KMS-11 (cell line): ENCODE data around the gene LPXN.

Source experiments
- H2AFZ ChIP-seq: fragments of 200-600 bp; sonication (generic); 2 replicates; pipeline ENCODE4 v1.6.1; 2016; ENCODE audit warnings: antibody characterized with exemption, mixed run types, low read depth
- H3K27ac ChIP-seq: fragments of 200-600 bp; sonication (generic); 2 replicates; pipeline ENCODE4 v1.6.1; 2016; ENCODE audit warnings: mild to moderate bottlenecking, mixed run types
- H3K27me3 ChIP-seq: fragments of 200-600 bp; sonication (generic); 2 replicates; pipeline ENCODE4 v1.6.1; 2017; ENCODE audit warnings: mild to moderate bottlenecking, low read depth, mixed run types, moderate library complexity; ENCODE audit not compliant: insufficient read depth
- H3K36me3 ChIP-seq: fragments of 200-600 bp; sonication (generic); 2 replicates; pipeline ENCODE4 v1.6.1; 2017; ENCODE audit warnings: mild to moderate bottlenecking, mixed run types; ENCODE audit not compliant: insufficient read depth
- H3K4me1 ChIP-seq: fragments of 200-600 bp; sonication (generic); 2 replicates; pipeline ENCODE4 v1.6.1; 2016; ENCODE audit warnings: mild to moderate bottlenecking, low read depth, mixed run types; ENCODE audit not compliant: poor library complexity, severe bottlenecking
- H3K4me2 ChIP-seq: fragments of 200-600 bp; sonication (generic); 2 replicates; pipeline ENCODE4 v1.7.0; 2016; ENCODE audit warnings: mild to moderate bottlenecking, mixed run types
- H3K4me3 ChIP-seq: fragments of 200-600 bp; sonication (generic); IDR thresholded peaks from 2 replicates; pipeline ENCODE4 v1.6.1; 2017; ENCODE audit warnings: low read depth, low read length, mixed read lengths; ENCODE audit not compliant: insufficient read depth
- H3K79me2 ChIP-seq: fragments of 200-600 bp; sonication (generic); 2 replicates; pipeline ENCODE4 v1.6.1; 2016; ENCODE audit warnings: low read depth, mixed run types; ENCODE audit not compliant: insufficient read depth
- H3K9ac ChIP-seq: fragments of 200-600 bp; sonication (generic); 2 replicates; pipeline ENCODE4 v1.6.1; 2016; ENCODE audit warnings: mild to moderate bottlenecking, mixed run types
- H4K20me1 ChIP-seq: fragments of 200-600 bp; sonication (generic); 2 replicates; pipeline ENCODE4 v1.6.1; 2016; ENCODE audit warnings: mild to moderate bottlenecking, mixed run types; ENCODE audit not compliant: insufficient read depth
- CTCF ChIP-seq: fragments of 200-600 bp; sonication (generic); conservative IDR thresholded peaks from 2 replicates; pipeline ENCODE4 v1.6.1; 2017; ENCODE audit warnings: low read depth, mild to moderate bottlenecking, antibody characterized with exemption, low read length, moderate library complexity, mixed read lengths

The LPXN gene

GRCh38 chr11:58498464-58498863 lies 77.2 kb downstream of the LPXN start:
- Histone ChIP-seq H3K27me3 (no peaks in the 10 kb centered on the region), H3K9ac (no peak overlapping the region), H3K4me1 (peaks cover 38% of the 10 kb centered on the region), H4K20me1 (no peaks in the 10 kb centered on the region), H3K4me3 (no peak overlapping the region), H2AFZ (no peak overlapping the region), H3K4me2 (no peak overlapping the region), H3K27ac (no peak overlapping the region), H3K36me3 (no peaks in the 10 kb centered on the region), H3K79me2 (no peaks in the 10 kb centered on the region)
- no peak for TF ChIP-seq CTCF

GRCh38 chr11:58497951-58498350 lies 77.7 kb downstream of the LPXN start:
- Histone ChIP-seq H3K36me3 (no peaks in the 10 kb centered on the region), H3K27me3 (no peaks in the 10 kb centered on the region), H3K9ac (no peak overlapping the region), H2AFZ (no peak overlapping the region), H3K27ac (no peak overlapping the region), H4K20me1 (no peaks in the 10 kb centered on the region), H3K79me2 (no peaks in the 10 kb centered on the region), H3K4me1 (peaks cover 38% of the 10 kb centered on the region), H3K4me2 (no peak overlapping the region), H3K4me3 (no peak overlapping the region)
- no peak for TF ChIP-seq CTCF

- H3K36me3 ChIP-seq = no peaks in the 10 kb centered on the region
- H3K9ac ChIP-seq = no peak overlapping the region
- H3K4me1 ChIP-seq = peaks cover 38% of the 10 kb centered on the region
- H3K4me3 ChIP-seq = no peak overlapping the region
- no peaks in the 10 kb centered on the region for H3K79me2 ChIP-seq
- peak overlapping the region; percentile 46 for H3K4me2 ChIP-seq
- no peak for TF ChIP-seq CTCF
- peak overlapping the region; percentile 23; the same call in 1 of the 2 replicates for H2AFZ ChIP-seq
- no peaks in the 10 kb centered on the region for H3K27me3 ChIP-seq
- no peak overlapping the region; the same call in 1 of the 2 replicates for H3K27ac ChIP-seq
- H4K20me1 ChIP-seq = no peaks in the 10 kb centered on the region
Observed at GRCh38 chr11:58495906-58496305, 79.8 kb downstream of the LPXN start.

GRCh38 chr11:58494101-58494500 lies 81.6 kb downstream of the LPXN start:
- Histone ChIP-seq H4K20me1 (no peaks in the 10 kb centered on the region), H3K36me3 (no peaks in the 10 kb centered on the region), H3K4me1 (peaks cover 38% of the 10 kb centered on the region), H3K4me3 (no peak overlapping the region), H3K4me2 (no peak overlapping the region), H2AFZ (no peak overlapping the region), H3K79me2 (no peaks in the 10 kb centered on the region), H3K27me3 (no peaks in the 10 kb centered on the region), H3K27ac (no peak overlapping the region), H3K9ac (no peak overlapping the region)
- no peak for TF ChIP-seq CTCF
